ENCODE measurements around the gene NGF.

- TF ChIP-seq CTCF (IDR thresholded peaks at IDR 0.05; ENCODE audit: poor library complexity), result no peak
- no peak for TF ChIP-seq EZH2 (IDR thresholded peaks at IDR 0.05; ENCODE audit: borderline replicate concordance)
- TF ChIP-seq EZH2phosphoT487 (IDR thresholded peaks at IDR 0.05; ENCODE audit: low read depth, severe bottlenecking, unreplicated experiment), result no peak
Observed at GRCh38 chr1:115277276-115277675, 60.8 kb downstream of the NGF start.
